BJ (cell line): ENCODE results near the gene MYO18B. TPM values are rescaled to one million over a fixed set of nuclear protein-coding genes. Genes with fewer than 3 reads are reported as not detected.

ENCODE experiments used
- CTCF ChIA-PET: fragments of 350-600 bp; formaldehyde crosslinking; extraction: SDS; loops from one replicate; lab custom pipeline; 2021; ENCODE audit warnings: antibody characterized with exemption, inconsistent platforms; lab: Yijun Ruan, JAX
- POLR2A ChIA-PET: fragments of 300-600 bp; sonication (Branson Sonifier 250); formaldehyde crosslinking; extraction: SDS; loops from one replicate; lab custom pipeline; 2021; ENCODE audit warnings: antibody characterized with exemption; lab: Charles Lee
- DNase-seq: peaks from one replicate; pipeline ENCODE4 v3.0.0-alpha.2; 2011; ENCODE audit warnings: low read depth
- H3K27me3 ChIP-seq: 2 replicates; pipeline ENCODE4 v1.6.0; 2011; ENCODE audit warnings: low read length; ENCODE audit not compliant: control insufficient read depth, insufficient read depth
- H3K36me3 ChIP-seq: 2 replicates; pipeline ENCODE4 v1.5.1; 2011; ENCODE audit warnings: low read length; ENCODE audit not compliant: control insufficient read depth, insufficient read depth
- H3K4me3 ChIP-seq: 2 replicates; pipeline ENCODE4 v1.5.1; 2011; ENCODE audit warnings: low read depth, mild to moderate bottlenecking, control low read depth, low read length
- CTCF ChIP-seq: IDR thresholded peaks from 2 replicates; pipeline ENCODE4 v1.5.1; 2011; ENCODE audit warnings: low read depth, mild to moderate bottlenecking, control low read depth, inconsistent platforms, low read length, moderate library complexity; ENCODE audit not compliant: insufficient read depth
- polyA plus RNA-seq: library from polyadenylated mRNA; depleted of rRNA; stranded (reverse); fragments of >200 nt; gene quantifications from 2 replicates; pipeline ENCODE4 v1.2.3, GENCODE V29; 2011

Gene MYO18B
- polyA plus RNA-seq, 1 experiment: not detected

- POLR2A ChIA-PET: no interaction called here
- no peak for DNase-seq
- TF ChIP-seq CTCF: no peak
- Histone ChIP-seq H3K36me3 (no peaks in the 10 kb centered on the region), H3K4me3 (no peak overlapping the region), H3K27me3 (no peaks in the 10 kb centered on the region)
- CTCF ChIA-PET: interaction anchor here (1.0 to 2.0 kb wide), 2 partner anchors 10 to 250 kb away, joined by 3 to 7 read pairs; no protein-coding TSS in a partner anchor
These were observed 29.2 kb upstream of the MYO18B start for GRCh38 chr22:25712661-25713400.

- H3K4me3 ChIP-seq: no peak overlapping the region
- peaks cover 2% of the 10 kb centered on the region; the same call in 1 of the 2 replicates for H3K27me3 ChIP-seq
- TF ChIP-seq CTCF: no peak
- ChIA-PET POLR2A (no interaction called here), CTCF (interaction anchor here (1.4 kb wide), 1 partner anchor 12 kb away, joined by 8 read pairs; no protein-coding TSS in a partner anchor)
- H3K36me3 ChIP-seq: no peaks in the 10 kb centered on the region
- DNase-seq: no peak
These were observed 27.9 kb upstream of the MYO18B start for GRCh38 chr22:25714070-25714469.

GRCh38 chr22:25714739-25715138 lies 27.2 kb upstream of the MYO18B start:
- Histone ChIP-seq H3K27me3 (peaks cover 2% of the 10 kb centered on the region; the same call in 1 of the 2 replicates), H3K4me3 (no peak overlapping the region), H3K36me3 (no peaks in the 10 kb centered on the region)
- CTCF ChIA-PET: interaction anchor here (1.4 kb wide), 1 partner anchor 13 kb away, joined by 8 read pairs; no protein-coding TSS in a partner anchor
- DNase-seq: no peak
- TF ChIP-seq CTCF: no peak
- POLR2A ChIA-PET: no interaction called here

DNA sequence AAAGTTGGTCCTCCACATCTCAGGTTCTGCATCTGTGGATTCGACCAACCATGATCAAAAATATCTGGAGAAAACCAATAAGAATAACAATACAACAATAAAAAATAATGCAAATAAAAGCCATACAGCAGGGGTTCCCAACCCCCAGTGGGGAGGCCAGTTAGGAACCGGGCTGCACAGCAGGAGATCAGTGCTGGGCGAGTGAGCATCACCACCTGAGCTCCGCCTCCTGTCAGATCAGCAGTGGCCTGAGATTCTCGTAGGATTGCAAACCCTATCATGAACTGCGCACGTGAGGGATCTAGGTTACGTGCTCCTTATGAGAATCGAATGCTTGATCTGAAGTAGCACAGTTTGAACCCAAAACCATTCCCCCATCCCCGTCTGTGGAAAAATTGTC lies 25.4 kb upstream of the MYO18B start:
- CTCF ChIA-PET: interaction anchor here (1.5 kb wide), 1 partner anchor 56 kb away, joined by 7 read pairs; no protein-coding TSS in a partner anchor
- no peaks in the 10 kb centered on the region for H3K36me3 ChIP-seq
- DNase-seq: no peak
- peaks cover 2% of the 10 kb centered on the region; the same call in 1 of the 2 replicates for H3K27me3 ChIP-seq
- TF ChIP-seq CTCF: no peak
- POLR2A ChIA-PET: no interaction called here
- H3K4me3 ChIP-seq: no peak overlapping the region

DNA sequence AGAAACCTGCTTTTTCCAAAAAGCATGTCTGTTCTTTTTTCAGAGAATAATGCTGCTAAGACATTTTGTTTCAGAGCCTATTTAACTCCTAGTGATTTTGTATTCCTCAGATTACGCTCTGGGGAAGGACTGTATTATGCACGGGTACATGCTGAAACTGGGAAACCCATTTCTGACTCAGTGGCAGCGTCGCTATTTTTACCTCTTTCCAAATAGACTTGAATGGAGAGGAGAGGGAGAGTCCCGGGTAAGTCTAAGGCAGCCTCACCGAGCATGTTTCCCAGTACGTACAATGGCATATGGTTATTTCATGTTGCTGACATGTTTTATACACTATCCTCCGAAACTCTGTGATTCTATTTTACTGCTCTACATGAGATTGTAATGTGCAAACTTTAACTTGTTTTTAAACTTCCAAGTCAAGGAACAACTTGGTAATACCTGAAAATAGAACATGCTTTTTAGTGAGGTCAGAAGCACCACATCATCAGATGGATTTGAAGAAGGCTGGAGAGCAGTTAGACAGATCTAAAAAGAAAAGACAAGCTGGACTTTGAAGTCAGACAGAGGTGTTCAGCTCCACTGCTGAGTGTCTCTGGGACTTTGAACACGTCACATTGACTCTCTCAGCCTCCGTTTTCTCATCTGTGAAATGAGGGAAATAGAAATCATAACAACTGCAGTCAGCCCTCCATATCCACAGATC lies 23.7 kb upstream of the MYO18B start:
- ChIA-PET POLR2A (no interaction called here), CTCF (interaction anchor here (1.0 kb wide), 1 partner anchor 36 kb away, joined by 3 read pairs; no protein-coding TSS in a partner anchor)
- no peaks in the 10 kb centered on the region for H3K36me3 ChIP-seq
- H3K4me3 ChIP-seq: no peak overlapping the region
- no peak for TF ChIP-seq CTCF
- H3K27me3 ChIP-seq: peaks cover 2% of the 10 kb centered on the region; the same call in 1 of the 2 replicates
- no peak for DNase-seq
